ENCODE measurements around the gene ZNF37A. TPM values are rescaled to one million over a fixed set of nuclear protein-coding genes. Genes with fewer than 3 reads are reported as not detected.

The ZNF37A gene
- total and polyA plus RNA-seq, 10 of the 15 experiments (the other 5 are each of a cell fraction or from before 2014, with no cell fraction given) = 3.3 to 24.2 (median 12.1) TPM

DNA sequence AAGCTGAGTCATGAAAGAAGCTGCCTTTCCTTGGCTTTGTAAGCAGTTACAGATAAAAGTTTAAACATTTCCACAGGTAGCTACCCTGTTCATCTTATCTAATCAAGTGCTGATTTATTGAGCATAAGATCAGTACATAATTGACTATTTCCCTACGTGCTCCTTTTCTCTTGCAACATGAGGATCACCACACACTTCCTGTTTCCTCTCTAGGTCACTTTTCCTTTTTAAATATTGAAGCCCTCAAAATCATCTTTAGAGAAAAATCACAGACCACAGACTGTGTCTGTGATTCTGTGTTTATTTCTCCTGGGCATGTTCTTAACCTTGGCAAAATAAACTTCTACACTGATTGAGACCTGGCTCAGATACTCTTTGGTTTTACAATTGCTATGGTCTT, 69.5 kb downstream of the ZNF37A start (continued):
- TF ChIP-seq, protein P1, sequence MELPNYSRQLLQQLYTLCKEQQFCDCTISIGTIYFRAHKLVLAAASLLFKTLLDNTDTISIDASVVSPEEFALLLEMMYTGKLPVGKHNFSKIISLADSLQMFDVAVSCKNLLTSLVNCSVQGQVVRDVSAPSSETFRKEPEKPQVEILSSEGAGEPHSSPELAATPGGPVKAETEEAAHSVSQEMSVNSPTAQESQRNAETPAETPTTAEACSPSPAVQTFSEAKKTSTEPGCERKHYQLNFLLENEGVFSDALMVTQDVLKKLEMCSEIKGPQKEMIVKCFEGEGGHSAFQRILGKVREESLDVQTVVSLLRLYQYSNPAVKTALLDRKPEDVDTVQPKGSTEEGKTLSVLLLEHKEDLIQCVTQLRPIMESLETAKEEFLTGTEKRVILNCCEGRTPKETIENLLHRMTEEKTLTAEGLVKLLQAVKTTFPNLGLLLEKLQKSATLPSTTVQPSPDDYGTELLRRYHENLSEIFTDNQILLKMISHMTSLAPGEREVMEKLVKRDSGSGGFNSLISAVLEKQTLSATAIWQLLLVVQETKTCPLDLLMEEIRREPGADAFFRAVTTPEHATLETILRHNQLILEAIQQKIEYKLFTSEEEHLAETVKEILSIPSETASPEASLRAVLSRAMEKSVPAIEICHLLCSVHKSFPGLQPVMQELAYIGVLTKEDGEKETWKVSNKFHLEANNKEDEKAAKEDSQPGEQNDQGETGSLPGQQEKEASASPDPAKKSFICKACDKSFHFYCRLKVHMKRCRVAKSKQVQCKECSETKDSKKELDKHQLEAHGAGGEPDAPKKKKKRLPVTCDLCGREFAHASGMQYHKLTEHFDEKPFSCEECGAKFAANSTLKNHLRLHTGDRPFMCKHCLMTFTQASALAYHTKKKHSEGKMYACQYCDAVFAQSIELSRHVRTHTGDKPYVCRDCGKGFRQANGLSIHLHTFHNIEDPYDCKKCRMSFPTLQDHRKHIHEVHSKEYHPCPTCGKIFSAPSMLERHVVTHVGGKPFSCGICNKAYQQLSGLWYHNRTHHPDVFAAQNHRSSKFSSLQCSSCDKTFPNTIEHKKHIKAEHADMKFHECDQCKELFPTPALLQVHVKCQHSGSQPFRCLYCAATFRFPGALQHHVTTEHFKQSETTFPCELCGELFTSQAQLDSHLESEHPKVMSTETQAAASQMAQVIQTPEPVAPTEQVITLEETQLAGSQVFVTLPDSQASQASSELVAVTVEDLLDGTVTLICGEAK (IDR thresholded peaks at IDR 0.05; ENCODE audit: borderline replicate concordance) = no peak
- TF ChIP-seq RB1 (IDR thresholded peaks at IDR 0.05; ENCODE audit: borderline replicate concordance) (no peak), DPF2 (IDR thresholded peaks at IDR 0.05) (no peak), SMAD5 (IDR thresholded peaks at IDR 0.05; ENCODE audit: low read depth) (no peak), CHD4 (IDR thresholded peaks at IDR 0.05) (no peak), IRF5 (IDR thresholded peaks at IDR 0.05; ENCODE audit: borderline replicate concordance) (no peak), ZNF217 (IDR thresholded peaks at IDR 0.05) (no peak), TARDBP (IDR thresholded peaks at IDR 0.05; ENCODE audit: borderline replicate concordance) (no peak), WRNIP1 (IDR thresholded peaks at IDR 0.05; ENCODE audit: borderline replicate concordance, low read depth, low read length) (no peak), CEBPZ (IDR thresholded peaks at IDR 0.05; ENCODE audit: low read depth, low read length) (no peak), SPI1 (IDR thresholded peaks at IDR 0.05; ENCODE audit: borderline replicate concordance, insufficient read depth, low read depth, low read length) (no peak), SIN3A (IDR thresholded peaks at IDR 0.05; ENCODE audit: low read depth, low read length) (no peak), CHD2 (IDR thresholded peaks at IDR 0.05; ENCODE audit: borderline replicate concordance, low read depth, low read length) (no peak), ZNF622 (IDR thresholded peaks at IDR 0.05) (no peak)
- TF ChIP-seq, protein P2, sequence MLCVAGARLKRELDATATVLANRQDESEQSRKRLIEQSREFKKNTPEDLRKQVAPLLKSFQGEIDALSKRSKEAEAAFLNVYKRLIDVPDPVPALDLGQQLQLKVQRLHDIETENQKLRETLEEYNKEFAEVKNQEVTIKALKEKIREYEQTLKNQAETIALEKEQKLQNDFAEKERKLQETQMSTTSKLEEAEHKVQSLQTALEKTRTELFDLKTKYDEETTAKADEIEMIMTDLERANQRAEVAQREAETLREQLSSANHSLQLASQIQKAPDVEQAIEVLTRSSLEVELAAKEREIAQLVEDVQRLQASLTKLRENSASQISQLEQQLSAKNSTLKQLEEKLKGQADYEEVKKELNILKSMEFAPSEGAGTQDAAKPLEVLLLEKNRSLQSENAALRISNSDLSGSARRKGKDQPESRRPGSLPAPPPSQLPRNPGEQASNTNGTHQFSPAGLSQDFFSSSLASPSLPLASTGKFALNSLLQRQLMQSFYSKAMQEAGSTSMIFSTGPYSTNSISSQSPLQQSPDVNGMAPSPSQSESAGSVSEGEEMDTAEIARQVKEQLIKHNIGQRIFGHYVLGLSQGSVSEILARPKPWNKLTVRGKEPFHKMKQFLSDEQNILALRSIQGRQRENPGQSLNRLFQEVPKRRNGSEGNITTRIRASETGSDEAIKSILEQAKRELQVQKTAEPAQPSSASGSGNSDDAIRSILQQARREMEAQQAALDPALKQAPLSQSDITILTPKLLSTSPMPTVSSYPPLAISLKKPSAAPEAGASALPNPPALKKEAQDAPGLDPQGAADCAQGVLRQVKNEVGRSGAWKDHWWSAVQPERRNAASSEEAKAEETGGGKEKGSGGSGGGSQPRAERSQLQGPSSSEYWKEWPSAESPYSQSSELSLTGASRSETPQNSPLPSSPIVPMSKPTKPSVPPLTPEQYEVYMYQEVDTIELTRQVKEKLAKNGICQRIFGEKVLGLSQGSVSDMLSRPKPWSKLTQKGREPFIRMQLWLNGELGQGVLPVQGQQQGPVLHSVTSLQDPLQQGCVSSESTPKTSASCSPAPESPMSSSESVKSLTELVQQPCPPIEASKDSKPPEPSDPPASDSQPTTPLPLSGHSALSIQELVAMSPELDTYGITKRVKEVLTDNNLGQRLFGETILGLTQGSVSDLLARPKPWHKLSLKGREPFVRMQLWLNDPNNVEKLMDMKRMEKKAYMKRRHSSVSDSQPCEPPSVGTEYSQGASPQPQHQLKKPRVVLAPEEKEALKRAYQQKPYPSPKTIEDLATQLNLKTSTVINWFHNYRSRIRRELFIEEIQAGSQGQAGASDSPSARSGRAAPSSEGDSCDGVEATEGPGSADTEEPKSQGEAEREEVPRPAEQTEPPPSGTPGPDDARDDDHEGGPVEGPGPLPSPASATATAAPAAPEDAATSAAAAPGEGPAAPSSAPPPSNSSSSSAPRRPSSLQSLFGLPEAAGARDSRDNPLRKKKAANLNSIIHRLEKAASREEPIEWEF (IDR thresholded peaks at IDR 0.05; ENCODE audit: insufficient replicate concordance, low read depth, low read length) = no peak
- TF ChIP-seq, protein P3, sequence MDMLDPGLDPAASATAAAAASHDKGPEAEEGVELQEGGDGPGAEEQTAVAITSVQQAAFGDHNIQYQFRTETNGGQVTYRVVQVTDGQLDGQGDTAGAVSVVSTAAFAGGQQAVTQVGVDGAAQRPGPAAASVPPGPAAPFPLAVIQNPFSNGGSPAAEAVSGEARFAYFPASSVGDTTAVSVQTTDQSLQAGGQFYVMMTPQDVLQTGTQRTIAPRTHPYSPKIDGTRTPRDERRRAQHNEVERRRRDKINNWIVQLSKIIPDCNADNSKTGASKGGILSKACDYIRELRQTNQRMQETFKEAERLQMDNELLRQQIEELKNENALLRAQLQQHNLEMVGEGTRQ (IDR thresholded peaks at IDR 0.05; ENCODE audit: borderline replicate concordance, low read depth, low read length) = no peak

All from GM12878 (cell line).